Activated CD4-positive, alpha-beta T cell treated with anti-CD3 and anti-CD28 coated beads for 24 hours (primary cell): ENCODE results near the gene RAB3GAP1.
"Not testable (repeated sequence)": the region's sequence is repeated elsewhere in the genome, so short reads cannot be mapped to it uniquely, and the experiment has no call there.

Experiments
- DNase-seq, 2 donors: peaks; one replicate each; pipeline ENCODE4 v3.0.0-alpha.2; 2020; ENCODE audit warnings: low read depth in 2 of 2

Gene RAB3GAP1

DNA sequence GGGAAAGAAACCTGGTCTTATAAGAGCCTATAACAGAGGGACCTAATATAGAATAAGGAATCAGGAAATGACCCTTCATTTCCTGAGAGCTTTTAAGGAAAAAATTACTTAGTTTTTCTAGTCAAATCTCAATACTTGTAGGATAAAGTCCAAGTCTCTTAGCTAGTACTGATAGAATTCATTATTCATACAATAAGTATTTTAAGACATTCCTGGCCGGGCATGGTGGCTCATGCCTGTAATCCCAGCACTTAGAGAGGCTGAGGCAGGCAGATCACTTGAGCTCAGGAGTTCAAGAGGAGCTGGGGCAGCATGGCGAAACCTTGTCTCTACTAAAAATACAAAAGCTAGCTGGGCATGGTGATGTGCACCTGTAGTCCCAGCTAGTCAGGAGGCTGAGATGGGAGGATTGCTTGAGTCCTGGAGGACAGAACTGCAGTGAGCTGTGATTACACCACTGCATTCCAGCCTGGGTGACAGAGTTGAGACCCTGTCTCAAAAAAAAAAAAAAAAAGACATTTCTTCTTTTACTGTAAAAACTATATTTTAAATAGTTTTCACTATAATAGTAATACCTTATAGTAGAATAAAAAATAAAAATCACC lies 3.2 kb downstream of the RAB3GAP1 start:
- DNase-seq, result no peak

DNA sequence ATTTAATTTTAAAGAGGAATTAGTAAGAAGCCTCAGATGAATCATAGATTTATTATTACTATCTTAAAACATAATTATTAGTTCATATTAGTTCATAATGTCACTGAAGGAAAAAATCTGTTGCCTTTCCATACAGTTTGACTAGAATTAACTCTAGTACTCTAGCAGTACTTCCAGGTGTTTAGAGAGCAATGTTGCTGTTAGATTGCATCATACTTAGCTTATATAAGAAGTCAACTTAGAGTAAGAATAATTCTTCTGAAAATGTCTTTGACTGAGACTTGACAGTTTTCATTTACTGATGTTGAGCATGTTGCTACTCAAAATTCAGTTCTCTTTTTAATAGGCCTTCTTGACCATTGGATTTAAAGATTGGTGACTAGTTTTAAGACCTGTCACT lies 4.7 kb downstream of the RAB3GAP1 start:
- no peak for DNase-seq

DNA sequence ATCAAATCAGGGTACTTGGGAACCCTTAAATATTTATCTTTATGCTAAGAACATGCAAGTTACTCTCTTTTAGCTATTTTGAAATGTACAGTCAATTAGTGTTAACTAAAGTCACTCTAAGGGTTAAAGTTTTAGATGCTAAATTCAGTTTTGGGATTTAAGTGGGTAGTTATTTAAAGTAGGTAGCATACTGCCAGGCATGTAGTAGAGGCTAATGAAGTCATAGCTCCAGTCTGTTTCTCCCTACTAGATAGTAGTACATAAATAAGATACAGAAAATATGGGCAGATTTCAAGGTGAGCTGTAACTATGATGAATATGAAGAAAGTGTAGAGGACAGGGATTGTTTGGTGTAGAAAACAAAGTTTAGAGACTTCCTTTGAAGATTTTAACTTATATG lies 7.5 kb downstream of the RAB3GAP1 start:
- DNase-seq, result no peak

DNA sequence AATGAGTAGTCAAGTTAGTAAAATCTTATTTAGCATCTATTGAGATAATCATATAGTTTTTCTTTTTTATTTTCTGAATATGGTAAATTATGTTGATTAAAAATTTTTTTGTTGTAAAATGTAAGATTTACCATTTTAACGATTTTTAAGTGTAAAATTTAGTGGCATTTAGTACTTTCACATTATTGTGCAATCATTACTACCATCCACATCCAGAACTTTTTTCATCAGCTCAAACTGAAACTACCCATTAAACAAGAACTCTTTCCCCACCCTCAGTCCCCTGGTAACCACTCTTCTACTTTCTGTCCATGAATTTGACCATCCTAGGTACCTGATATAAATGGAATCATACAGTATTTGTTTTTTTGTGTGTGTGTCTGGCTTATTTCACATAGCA lies 11.1 kb downstream of the RAB3GAP1 start:
- no peak for DNase-seq

DNA sequence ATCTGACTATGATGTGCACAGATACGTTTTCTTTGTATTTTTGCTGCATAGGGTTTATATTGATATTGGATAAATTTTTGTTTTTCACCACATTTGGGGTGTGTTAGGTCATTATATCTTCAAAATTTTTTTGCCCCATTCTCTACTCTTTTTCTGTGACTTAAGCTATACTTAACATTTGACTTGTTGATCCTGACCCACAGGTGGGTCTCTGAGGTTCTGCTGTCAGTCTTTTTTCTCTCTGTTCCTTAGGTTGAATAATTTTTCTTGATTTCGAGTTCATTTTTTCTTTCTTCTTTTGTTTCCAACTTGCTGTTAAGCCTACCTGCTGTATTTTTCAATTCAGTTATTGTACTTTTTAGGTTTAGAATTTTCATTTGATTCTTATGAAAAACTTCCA lies 12.1 kb downstream of the RAB3GAP1 start:
- no peak for DNase-seq

DNA sequence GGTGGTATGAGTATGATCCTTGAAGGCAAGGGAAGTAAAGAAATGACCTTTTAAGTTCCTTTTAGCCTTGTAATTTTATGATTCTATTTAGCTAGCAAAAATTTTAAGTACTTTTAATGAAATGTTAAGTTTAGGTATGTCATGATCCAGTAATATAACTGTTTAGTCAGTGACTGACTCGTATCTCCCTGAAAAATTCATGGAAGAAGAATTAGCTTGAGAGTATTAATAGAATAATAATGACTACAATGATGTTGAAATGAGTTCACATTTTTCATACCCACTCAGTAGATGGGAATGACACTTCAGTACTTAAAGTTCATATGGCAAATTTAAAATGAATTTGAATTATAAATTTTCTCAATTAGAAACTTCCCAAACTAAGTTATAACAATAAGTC lies 14.6 kb downstream of the RAB3GAP1 start:
- DNase-seq, result no peak

DNA sequence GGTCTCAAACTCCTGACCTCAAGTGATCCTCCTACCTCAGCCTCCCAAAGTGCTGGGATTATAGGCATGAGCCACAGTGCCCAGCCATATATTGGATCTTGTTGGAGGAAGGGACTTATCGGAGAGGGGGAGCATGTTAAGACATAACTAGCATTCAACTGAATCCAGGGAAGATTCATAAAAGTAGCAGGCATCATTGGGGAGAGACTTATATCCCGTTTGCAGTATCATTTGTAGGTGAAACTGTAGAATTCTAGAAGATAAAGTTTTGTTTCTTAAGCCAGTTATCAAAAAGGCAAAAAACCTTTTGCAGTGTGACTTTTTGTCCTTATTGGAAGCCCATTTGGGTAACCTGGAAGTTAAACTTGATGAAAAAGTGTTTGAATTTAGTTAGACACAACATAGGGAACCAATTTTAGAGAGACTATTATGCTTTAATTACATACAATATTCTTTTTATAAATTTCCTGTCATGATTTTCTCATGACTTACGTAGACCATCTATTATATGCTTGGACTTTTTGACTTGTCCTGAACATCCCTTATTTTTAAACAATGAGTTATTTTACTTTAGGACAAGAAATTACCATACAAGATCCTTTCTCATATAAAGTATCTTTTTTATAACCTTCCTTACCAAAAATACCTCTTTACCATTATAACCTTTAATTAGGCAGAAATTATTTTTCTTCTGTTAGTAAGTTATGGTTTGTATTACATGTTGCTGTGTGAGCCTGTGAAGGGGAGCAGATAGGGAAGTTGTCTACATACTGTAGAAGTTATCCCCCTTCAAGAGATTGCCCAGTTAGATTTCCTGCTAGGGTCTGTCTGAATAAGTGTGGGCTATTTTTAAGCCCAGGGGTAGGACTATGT lies 20.3 kb downstream of the RAB3GAP1 start:
- no peak for DNase-seq

DNA sequence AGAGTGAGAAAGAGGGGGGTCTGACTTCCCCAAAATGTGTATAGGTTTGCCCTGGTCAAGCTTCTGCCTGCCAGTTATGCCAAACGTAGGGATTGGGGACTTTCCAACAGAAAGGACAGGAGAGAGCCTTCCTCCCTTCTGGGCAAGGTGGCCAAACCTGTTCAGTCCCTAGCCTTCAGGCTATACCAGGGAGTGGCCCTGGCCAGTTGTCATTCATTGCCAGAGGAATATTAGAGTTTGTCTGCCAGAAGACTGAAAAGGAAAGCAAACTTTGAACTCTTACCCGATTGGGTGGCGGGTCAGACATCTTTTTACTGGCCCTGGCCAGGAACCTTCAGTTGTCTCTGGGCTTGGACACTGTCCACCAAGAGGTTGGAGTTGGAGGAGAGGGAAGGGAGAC lies 22.1 kb downstream of the RAB3GAP1 start:
- DNase-seq, result no peak

DNA sequence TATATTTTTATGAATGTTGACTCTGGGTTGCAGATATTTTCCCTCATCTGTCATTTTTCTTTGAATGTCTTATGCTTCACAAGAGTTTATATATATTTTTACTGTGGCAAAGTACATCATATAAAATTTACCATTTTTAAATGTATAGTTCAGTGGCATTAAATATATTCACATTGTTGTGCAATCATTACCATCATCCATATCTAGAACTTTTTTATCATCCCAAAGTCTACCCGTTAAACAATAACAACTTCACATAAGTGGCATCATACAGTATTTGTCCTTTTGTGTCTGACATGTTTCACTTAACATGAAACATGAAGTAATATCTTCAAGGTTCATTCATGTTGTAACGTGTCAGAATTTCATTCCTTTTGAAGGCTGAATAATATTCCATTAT lies 24.5 kb downstream of the RAB3GAP1 start:
- no peak for DNase-seq

DNA sequence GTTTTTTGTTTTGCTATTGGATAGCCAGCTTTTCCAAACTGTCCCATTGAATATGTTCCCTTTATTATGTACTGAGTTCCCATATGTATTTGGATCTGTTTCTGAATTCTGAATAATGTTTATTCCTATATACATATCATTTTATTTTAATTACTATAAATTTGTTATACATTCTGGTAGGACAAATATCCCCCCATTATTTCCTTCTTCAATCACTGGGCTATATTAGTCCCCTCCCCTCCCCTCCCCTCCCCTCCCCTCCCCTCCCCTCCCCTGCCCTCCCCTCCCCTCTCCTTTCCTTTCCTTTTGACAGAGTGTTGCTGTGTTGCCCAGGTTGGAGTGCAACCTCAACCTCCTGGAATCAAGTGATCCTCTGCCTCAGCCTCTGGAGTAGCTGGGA lies 26.3 kb downstream of the RAB3GAP1 start:
- DNase-seq, result no peak

DNA sequence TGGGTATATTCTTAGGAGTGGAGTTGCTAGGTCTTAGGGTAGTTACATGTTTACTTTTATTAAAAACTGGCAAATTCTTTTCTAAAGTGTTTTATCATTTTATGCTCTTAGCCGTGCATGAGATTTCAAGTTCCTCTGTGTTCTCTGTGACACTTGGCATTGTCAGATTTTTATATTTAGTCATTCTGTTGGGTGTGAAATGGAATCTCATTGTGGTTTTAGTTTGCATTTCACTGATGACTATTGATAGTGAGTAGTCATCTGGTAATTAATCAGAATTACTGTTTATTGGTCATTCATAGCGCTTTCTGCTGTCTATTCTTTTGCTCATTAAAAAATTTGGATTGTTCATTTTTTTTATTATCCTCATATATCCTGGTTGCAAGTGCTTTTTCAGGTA lies 34.1 kb downstream of the RAB3GAP1 start:
- DNase-seq, result no peak

DNA sequence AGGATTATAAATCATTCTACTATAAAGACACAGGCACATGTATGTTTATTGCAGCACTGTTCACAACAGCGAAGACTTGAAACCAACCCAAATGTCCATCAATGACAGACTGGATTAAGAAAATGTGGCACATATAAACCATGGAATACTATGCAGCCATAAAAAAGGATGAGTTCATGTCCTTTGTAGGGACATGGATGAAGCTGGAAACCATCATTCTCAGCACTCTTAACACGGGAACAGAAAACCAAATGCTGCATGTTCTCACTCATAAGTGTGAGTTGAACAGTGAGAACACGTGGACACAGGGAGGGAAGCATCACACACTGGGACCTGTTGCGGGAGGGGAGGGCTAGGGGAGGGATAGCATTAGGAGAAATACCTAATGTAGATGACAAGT lies 37.5 kb downstream of the RAB3GAP1 start:
- DNase-seq, result not testable (repeated sequence)

DNA sequence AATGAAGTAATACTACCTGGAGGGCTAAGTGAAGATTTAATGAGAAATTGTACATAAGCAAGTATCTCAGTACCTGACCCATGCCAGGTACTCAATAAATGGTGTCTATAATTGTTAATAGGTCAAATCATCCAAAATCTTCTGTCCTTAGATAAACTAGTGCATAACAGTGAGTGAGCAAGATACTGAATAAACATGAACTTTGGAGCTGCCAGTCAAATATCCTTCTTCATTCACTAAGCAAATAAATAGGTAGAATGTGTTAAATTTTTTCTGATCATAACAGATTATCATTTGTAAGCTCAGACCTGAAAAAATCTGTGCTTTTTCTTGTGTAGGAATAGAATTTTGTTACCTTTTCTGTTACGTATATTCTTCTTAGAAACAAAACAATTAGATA lies 39.6 kb downstream of the RAB3GAP1 start:
- DNase-seq, result no peak

DNA sequence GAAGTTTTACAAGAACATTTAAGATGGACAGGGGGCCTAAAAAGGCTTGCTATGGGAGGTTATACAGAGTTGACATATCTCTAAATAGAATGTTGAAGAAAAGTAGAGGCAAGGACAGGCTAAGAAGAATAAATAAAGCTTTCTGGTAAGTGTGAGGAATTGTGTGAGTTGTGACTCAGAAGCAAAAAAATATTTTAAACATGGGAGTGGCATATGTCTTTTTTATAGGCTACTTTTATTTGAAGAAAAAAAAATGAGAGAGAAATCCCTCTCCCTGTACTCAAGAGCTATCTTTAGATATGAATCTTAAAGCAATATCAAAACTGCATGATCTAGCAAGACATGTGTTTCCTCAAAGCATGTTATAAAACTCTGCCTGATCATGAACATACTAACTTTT lies 41.1 kb downstream of the RAB3GAP1 start:
- DNase-seq, result no peak

DNA sequence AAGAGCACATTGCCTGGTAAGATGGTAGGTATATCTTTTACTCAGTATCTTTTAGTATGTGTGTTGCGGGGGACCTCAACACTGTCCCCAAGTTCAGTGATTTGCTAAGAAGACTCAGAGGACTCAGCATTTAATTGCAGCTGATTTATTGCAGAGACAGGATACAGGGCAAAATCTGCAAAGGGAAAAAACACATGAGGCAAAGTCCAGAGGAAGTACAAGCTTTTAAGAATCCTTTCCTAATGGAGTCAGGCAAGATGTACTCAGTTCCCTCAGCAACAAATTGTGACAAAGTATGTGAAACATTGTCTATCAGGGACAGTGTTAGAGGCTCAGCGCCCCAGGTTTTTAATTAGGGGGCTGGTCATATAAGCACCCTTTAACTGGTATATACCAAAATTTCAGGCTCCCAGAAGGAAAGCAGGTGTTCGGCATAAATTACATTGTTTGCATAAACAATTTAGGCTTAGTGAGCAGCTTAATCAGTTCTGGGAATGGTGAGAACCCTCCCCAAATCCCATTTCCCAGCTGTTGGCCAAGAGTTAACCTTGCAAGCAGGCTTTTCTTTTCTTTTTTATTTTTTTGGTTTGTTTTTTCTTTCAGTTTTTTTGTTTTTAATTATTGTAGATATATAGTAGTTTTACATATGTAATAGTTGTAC lies 41.7 kb downstream of the RAB3GAP1 start:
- no peak for DNase-seq

DNA sequence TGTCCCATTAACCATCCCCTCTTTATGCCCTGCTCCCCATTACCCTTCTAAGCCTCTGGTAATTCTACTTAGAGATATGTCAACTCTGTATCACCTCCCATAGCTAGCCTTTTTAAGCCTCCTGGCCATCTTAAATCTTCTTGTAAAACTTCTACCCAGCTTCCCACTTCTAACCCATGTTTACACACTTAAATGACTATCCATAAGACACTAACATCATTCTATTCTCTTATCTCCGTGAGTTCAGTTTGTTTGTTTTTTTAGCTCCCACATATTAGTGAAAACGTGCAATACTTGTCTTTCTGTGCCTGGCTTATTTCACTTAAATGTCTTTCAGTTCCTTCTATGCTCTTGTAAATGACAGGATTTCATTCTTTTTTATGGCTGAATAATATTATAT lies 42.4 kb downstream of the RAB3GAP1 start:
- no peak for DNase-seq

DNA sequence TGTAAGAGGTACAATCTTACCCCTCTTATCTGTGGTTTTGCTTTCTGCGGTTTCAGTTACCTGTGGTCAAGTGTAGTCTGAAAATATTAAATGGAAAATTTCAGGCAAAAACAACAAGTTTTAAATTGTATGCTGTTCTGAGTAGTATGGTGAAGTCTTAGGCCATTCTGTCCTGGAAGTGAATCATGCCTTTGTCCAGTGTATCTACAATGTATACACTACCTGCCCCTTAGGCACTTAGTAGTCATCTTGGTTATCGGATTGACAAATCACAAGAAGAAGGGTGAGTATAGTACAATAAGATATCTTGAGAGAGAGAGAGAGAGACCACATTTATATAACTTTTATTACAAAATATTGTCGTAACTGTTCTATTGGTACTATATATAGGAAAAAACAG lies 43.5 kb downstream of the RAB3GAP1 start:
- DNase-seq, result no peak

DNA sequence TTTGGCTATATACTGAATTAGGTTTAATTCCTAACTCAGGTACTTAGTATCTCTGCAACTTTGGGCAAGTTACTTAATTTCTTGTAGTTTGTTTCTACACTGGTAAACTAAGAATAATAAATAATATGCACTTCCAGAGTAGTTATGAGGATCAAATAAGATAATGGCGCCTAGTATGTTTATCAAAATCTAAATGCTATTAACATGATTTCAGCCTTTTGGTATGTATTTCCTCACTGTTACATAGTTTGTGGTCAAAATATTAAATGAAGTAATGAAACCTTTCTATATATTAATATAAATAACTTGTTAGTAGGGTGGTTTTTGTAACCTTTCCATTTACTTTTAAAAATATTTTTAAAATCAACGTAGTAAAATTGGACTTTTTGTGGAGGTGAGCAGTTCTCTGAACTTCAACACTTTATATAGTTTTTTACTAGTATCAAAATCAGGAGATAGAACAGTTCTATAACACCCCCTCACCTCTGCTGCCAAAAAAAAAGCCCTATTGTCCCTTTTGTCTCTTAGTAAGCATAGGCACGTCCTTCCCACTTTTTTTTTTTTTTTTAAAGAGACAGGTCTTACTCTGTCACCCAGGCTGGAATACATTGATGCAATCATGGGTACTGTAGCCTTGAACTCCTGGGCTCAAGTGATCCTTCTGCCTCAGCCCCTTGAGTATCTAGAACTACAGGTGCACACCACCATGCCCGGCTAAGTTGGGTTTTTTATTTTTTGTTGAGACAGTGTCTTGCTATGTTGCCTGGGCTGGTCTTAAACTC lies 44.8 kb downstream of the RAB3GAP1 start:
- no peak for DNase-seq

DNA sequence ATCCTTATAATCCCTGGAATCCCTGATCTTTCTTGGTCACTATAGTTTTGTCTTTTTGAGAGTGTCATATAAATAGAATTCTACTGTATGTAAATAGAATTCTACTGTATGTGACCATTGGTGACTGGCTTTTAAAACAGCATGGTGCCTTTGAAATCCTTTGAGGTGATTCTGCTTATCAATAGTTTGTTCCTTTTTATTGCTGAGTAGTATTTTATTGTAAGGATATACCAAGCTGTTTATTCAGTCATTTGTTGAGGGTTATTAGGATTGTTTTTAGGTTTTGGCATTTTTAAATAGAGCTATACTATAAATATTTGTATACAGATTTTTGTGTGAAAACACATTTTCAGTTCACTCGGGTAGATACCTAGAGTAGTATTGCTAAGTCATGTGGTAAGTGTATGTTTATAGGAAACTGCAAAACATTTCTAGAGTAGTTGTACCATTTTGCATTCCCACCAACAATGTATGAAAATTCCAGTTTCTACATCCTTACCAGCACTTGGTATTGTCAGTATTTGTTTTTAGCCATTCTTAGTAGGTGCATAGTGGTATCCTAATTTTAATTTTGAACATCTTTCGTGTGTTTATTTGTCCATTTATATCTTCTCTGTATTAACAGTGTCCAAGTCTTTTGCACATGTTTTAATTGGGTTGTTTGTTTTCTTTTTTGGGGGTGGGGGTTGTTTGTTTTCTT lies 45.6 kb downstream of the RAB3GAP1 start:
- no peak for DNase-seq

DNA sequence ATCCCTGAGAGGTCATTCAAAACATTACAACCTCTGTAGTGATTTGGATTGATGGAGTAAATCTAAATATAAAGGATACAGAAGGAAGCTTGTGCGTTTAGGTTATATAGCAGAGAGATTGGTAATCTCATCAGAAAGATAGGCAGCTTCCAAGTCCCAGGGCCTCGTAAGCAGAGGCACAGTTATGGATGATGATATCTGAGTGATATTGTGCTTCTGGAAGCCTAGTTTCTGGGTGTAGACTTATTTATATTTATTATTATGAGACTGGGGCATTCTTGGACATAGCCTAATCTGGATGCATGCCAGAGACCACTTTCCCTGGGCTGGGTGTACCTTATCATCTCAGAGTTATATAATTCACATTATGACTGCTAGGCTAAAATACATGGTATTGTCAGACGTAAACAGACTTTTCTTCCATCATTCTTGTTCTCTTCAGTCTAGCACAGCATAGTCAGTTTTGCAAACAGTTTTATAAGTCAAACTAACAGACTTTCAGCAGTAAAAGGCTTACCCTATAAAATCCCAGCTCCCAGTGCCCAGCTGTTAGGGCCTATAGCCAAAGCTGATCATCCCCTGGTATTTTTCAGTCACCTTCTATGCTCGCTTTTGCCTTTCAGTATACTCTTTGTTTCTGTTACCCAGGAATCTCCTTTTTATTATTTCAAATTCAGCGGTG lies 47.9 kb downstream of the RAB3GAP1 start:
- DNase-seq, result no peak

DNA sequence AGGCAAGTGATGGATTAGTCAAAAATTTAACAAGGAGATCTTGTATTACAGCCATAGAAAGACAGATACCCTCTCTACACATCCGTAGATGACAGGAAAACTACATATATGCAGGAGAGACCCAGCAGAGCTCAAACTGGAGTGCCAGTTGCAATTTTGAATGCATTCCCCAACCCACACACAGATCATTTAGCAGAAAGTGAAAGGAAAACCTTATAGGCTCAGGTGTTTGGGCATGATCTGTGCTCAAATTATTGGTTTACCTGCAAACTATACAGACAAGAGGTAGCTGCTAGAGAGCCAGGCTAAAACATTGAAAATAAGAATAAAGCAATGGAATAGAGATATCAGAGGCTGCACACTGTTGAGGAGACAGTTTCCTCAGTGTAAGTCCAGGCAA lies 51.8 kb downstream of the RAB3GAP1 start:
- no peak for DNase-seq
